GM19455 (cell line): ENCODE results near the gene LMAN2L.
A peak's percentile ranks its signal among the peaks of the same experiment; 100 is the strongest.

Experiments
- ATAC-seq: cut with Tn5 transposase; IDR thresholded peaks from one replicate; pipeline ENCODE4 v1.9.1; 2021; ENCODE audit not compliant: unreplicated experiment

LMAN2L gene

GRCh38 chr2:96739633-96740428, at the start of gene LMAN2L:
Gene LMAN2L (minus strand): TSS chr2:96740064. CDS start chr2:96740040, 24 bp downstream.
- peak; percentile 96 for ATAC-seq

- no peak for ATAC-seq
Measured at GRCh38 chr2:96789245-96789617, 49.4 kb upstream of the LMAN2L start.

- ATAC-seq, result no peak
Measured at GRCh38 chr2:96788442-96789244, 48.8 kb upstream of the LMAN2L start.

DNA sequence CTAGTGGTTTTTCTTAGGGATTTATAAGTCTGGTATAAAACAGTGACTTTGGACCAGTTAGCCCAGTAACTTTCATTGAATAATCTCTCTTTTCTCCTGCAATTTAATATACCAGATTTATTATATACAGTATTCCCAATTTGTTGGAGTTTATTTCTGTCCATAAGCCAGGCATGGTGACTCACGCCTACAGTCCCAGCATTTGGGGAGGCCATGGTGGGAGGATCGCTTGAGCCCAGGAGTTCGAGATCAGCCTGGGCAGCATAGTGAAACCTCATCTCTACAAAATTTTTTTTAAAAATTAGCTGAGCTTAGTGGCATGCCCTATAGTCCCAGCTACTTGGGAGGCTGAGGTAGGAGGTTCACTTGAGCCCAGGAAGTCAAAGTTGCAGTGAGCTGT, 47.5 kb upstream of the LMAN2L start:
- no peak for ATAC-seq

DNA sequence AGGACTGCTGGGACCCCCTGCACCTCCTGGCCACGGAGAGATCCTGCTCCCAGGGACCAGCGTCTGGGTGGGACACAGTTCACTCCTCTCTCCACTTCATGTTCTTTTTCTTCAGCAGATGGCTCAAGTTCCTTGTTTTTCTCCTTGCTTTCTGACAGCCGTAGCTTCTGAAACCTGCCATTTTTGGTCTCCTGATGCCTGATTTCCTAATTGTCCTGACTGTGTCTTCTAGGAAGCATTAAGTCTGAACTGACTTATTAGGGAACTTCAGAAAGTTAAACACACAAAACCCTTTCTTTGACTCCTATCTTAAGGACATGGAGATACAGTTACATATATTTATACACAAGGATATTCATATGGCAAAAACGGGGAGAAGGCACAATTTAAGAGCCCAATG, 43.5 kb upstream of the LMAN2L start:
- no peak for ATAC-seq

- no peak for ATAC-seq
Measured at GRCh38 chr2:96775160-96775559, 35.3 kb upstream of the LMAN2L start.

- ATAC-seq, result no peak
Measured at GRCh38 chr2:96773922-96774321, 34.1 kb upstream of the LMAN2L start.

- ATAC-seq, result no peak
Measured at GRCh38 chr2:96772903-96773671, 33.2 kb upstream of the LMAN2L start.

DNA sequence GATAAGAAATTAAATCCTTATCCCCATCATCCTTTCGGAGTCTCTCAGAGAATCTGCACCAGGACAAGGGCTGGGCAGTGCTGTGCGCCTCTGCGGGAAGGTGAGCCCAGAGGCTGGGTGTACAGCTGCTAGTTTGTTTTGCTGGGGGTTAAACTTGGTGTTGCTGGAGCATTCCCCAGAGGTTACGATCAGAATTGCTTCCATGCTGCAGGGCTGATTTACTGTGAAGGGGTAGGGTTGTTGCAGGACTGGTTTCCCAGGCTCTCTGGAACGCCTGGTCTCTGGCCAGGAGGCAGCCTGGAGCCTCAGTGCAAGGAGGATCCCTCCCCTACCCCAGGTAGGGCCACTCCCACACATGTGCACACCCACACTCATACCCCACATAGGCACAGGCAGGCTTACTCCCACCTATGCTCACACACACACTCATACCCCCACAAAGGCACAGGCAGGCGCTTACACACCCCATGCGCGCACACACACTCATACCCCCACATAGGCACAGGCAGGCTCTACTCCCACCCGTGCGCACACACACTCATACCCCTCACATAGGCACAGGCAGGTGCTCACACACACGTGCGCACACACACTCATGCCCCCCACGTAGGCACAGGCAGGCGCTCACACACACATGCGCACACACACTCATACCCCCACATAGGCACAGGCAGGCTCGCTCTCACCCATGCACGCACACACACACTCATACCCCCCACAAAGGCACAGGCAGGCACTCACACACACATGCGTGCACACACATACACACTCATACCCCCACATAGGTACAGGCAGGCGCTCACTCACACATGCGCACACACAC, 32.1 kb upstream of the LMAN2L start:
- ATAC-seq, result no peak

DNA sequence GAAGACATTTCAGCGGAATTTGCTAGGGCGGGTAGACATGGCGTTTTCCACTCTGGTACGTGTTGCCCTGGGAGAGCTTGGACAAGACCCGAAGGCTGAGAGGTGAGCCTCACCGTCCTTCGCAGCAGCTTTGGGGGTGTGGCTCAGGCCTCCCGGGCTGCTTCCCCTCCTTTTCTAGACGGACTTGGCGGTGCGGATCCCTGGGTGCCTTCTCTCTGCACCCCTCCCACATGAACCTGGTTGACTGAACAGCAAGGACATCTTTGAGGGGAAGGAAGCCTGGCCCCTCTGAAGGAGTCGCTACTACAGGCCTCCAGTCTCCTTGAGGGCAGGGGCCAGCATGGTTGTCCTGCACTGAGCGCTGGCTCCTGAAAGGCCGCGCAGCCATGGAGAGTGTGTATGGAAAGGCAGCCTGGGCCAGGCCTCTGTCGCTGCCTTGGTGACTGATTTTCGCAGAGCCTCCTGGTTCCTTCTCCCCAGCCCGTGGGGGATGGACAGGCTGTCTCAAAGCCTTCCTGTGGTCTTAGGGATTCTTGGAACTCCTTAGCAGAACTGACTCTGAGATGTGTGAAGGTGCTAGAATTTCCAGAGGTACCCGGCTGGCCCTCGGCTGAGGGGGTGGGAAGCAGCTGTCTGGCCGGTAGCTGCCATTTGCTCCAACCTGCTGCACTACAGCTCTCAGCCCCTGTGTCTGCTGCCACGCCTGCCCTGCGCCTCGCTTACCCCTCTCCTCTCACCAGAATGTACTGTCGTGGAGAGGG, 30.8 kb upstream of the LMAN2L start:
- ATAC-seq, result no peak

DNA sequence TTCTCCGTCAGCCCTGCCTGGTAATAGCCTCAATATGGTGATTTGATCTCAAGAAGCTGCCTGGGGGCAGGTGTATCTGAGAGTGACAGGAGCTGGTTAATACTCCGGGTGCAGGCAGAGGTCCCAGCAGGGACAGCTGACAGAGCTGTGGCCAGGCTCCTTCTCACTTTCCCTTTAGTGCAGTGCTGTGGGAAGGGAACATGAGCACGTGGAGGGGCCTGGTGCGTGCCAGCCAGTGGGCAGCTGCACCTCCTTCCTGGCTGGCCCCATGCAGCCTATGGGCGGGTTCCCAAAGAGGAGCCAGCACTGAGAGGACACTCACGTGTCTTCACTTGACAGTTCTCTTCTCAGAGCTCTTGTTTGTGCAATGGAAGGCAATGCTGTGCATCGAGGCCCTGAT, 29.9 kb upstream of the LMAN2L start:
- ATAC-seq, result no peak

DNA sequence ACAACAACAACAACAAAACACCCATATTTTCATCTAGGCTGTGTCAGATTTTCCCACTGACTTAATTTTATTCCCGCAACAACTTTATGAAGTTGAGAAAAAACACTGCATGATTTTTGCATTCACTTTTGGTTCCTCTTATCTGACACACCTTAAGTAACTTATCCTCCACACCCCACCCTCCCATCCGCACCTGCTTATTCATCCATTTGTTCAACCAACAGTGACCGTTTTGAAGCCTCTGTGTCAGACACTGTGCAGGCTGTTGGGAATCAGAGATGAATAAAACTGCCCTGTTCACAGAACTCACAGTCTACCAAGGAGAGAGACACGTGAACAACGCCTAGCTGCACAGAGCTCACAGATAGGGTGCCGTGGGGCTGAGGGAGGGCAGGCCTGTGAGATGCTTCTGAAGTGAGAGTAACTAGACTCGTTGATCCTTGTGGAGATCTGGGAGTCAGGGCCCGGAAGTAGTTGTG, 28.3 kb upstream of the LMAN2L start:
- no peak for ATAC-seq

DNA sequence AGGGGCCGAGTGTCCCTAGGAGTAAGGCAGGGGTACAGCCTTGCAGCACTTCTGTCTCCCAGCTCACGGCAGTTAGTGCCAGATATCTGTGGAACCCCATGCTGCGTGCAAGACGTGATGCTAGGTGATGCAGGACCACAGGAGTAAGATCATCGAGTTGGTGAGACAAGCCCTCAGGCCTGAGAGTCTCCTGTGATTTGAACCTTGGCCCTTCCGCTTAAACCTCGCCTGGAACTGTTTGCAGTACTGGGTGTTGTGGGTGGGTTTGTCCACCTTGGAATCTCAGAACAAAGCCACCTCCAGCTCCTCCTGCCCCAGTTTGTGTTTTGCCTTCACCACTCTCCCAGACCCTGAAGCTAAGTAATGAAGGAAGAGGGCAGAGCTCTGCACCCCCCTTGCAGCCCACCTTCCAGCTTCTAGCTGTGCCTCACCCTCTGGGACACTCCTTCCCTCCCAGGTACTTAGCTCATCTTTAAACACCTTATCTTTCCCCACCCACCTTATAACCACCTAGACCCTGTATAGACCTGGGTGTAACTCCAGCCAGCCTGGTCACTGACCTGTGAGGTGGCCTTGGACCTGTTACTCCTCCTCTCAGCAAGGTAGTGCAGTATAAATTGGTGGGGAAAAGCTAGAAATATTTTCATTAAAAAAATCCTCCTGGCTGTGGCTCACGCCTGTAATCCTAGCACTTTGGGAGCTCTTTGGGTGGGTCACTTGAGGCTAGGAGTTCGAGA, 27.4 kb upstream of the LMAN2L start:
- ATAC-seq, result no peak

GRCh38 chr2:96764253-96764637, 24.4 kb upstream of the LMAN2L start:
- ATAC-seq, result no peak

GRCh38 chr2:96763511-96764252, 23.8 kb upstream of the LMAN2L start:
- ATAC-seq, result no peak

- no peak for ATAC-seq
Measured at GRCh38 chr2:96762529-96763311, 22.9 kb upstream of the LMAN2L start.

DNA sequence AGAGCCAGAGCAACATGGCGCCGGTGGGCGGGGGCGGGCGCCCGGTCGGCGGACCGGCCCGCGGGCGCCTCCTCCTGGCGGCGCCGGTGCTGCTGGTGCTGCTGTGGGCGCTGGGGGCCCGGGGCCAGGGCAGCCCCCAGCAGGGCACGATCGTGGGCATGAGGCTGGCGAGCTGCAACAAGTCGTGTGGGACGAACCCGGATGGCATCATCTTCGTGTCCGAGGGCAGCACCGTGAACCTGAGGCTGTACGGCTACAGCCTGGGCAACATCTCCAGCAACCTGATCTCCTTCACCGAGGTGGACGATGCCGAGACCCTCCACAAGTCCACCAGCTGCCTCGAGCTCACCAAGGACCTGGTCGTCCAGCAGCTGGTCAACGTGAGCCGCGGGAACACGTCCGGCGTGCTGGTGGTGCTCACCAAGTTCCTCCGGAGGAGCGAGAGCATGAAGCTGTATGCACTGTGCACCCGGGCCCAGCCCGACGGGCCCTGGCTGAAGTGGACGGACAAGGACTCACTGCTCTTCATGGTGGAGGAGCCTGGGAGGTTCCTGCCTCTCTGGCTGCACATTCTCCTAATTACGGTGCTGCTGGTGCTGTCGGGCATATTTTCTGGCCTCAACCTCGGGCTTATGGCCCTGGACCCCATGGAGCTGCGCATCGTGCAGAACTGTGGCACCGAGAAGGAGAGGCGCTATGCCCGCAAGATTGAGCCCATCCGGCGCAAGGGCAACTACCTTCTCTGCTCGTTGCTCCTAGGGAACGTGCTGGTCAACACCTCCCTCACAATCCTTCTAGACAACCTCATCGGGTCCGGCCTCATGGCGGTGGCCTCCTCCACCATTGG, 21.3 kb upstream of the LMAN2L start:
- peak; percentile 55 for ATAC-seq
